ENCODE results near the gene ADAM10.
A peak's percentile ranks its signal among the peaks of the same experiment; 100 is the strongest.

ADAM10 gene

GRCh38 chr15:58775402-58775801 lies 25.9 kb upstream of the ADAM10 start:
- Histone ChIP-seq H3K4me2 (0 out of 2 replicates have a peak overlapping the region, but pooled peaks have one; percentile 4), H2AFZ (ENCODE audit: low read depth) (no peak overlapping the region), H3K79me2 (ENCODE audit: insufficient read depth, low read depth) (peaks cover 61% of the 10 kb centered on the region), H3K27ac (no peak overlapping the region), H3K36me3 (ENCODE audit: insufficient read depth) (no peaks in the 10 kb centered on the region), H3K27me3 (ENCODE audit: insufficient read depth, low read depth) (no peaks in the 10 kb centered on the region), H3K4me3 (IDR thresholded peaks at IDR 0.05; ENCODE audit: insufficient read depth, low read depth, low read length) (no peak overlapping the region), H3K4me1 (ENCODE audit: low read depth, poor library complexity, severe bottlenecking) (peaks cover 61% of the 10 kb centered on the region), H3K9ac (no peak overlapping the region), H4K20me1 (ENCODE audit: insufficient read depth) (no peaks in the 10 kb centered on the region)
- TF ChIP-seq CTCF (conservative IDR thresholded peaks at IDR 0.05; ENCODE audit: low read depth, low read length), result no peak

GRCh38 chr15:58773024-58773423 lies 23.5 kb upstream of the ADAM10 start:
- H4K20me1 ChIP-seq (ENCODE audit: insufficient read depth), result no peaks in the 10 kb centered on the region
- no peak overlapping the region; the same call in 1 of the 2 replicates for H3K9ac ChIP-seq
- no peaks in the 10 kb centered on the region for H3K36me3 ChIP-seq (ENCODE audit: insufficient read depth)
- no peak overlapping the region for H2AFZ ChIP-seq (ENCODE audit: low read depth)
- H3K4me3 ChIP-seq (IDR thresholded peaks at IDR 0.05; ENCODE audit: insufficient read depth, low read depth, low read length), result no peak overlapping the region
- H3K4me1 ChIP-seq (ENCODE audit: low read depth, poor library complexity, severe bottlenecking), result peaks cover 60% of the 10 kb centered on the region
- no peak overlapping the region for H3K27ac ChIP-seq
- no peak for TF ChIP-seq CTCF (conservative IDR thresholded peaks at IDR 0.05; ENCODE audit: low read depth, low read length)
- peak overlapping the region; percentile 89 for H3K4me2 ChIP-seq
- no peaks in the 10 kb centered on the region for H3K27me3 ChIP-seq (ENCODE audit: insufficient read depth, low read depth)
- H3K79me2 ChIP-seq (ENCODE audit: insufficient read depth, low read depth), result peaks cover 52% of the 10 kb centered on the region

- Histone ChIP-seq H3K4me1 (ENCODE audit: low read depth, poor library complexity, severe bottlenecking) (peaks cover 47% of the 10 kb centered on the region), H3K36me3 (ENCODE audit: insufficient read depth) (no peaks in the 10 kb centered on the region), H3K9ac (peak overlapping the region; percentile 69; the same call in 1 of the 2 replicates), H3K27me3 (ENCODE audit: insufficient read depth, low read depth) (no peaks in the 10 kb centered on the region), H2AFZ (ENCODE audit: low read depth) (peak overlapping the region; percentile 61), H3K4me2 (peak overlapping the region; percentile 89), H3K4me3 (IDR thresholded peaks at IDR 0.05; ENCODE audit: insufficient read depth, low read depth, low read length) (no peak overlapping the region), H3K79me2 (ENCODE audit: insufficient read depth, low read depth) (peaks cover 42% of the 10 kb centered on the region), H3K27ac (peak overlapping the region; percentile 47), H4K20me1 (ENCODE audit: insufficient read depth) (no peaks in the 10 kb centered on the region)
- TF ChIP-seq CTCF (conservative IDR thresholded peaks at IDR 0.05; ENCODE audit: low read depth, low read length), result no peak
Measured at GRCh38 chr15:58771621-58772250, 22.2 kb upstream of the ADAM10 start.

- Histone ChIP-seq H4K20me1 (ENCODE audit: insufficient read depth) (no peaks in the 10 kb centered on the region), H3K4me3 (IDR thresholded peaks at IDR 0.05; ENCODE audit: insufficient read depth, low read depth, low read length) (no peak within 1 kb of the TSS), H3K36me3 (ENCODE audit: insufficient read depth) (no peaks in the 10 kb centered on the region), H3K79me2 (ENCODE audit: insufficient read depth, low read depth) (peaks cover 42% of the 10 kb centered on the region), H3K27ac (peak within 1 kb of the TSS; percentile 47), H3K4me2 (peak within 1 kb of the TSS; percentile 91), H3K9ac (peak within 1 kb of the TSS; percentile 69; the same call in 1 of the 2 replicates), H3K27me3 (ENCODE audit: insufficient read depth, low read depth) (no peaks in the 10 kb centered on the region), H3K4me1 (ENCODE audit: low read depth, poor library complexity, severe bottlenecking) (peaks cover 40% of the 10 kb centered on the region), H2AFZ (ENCODE audit: low read depth) (peak within 1 kb of the TSS; percentile 61)
- TF ChIP-seq CTCF (conservative IDR thresholded peaks at IDR 0.05; ENCODE audit: low read depth, low read length), result peak; percentile 28; the same call in 1 of the 2 replicates
Measured at GRCh38 chr15:58770857-58771620, 21.5 kb upstream of the ADAM10 start, which contains the start of gene MINDY2. TSS of gene MINDY2 (plus strand) at chr15:58771302. CDS start at chr15:58771396, 94 bp downstream.

All from KMS-11 (cell line).